SK-N-SH treated with all-trans-retinoic acid at 6 μM for 48 hours (cell line): ENCODE data around the gene ULK4.

ENCODE experiments used
- CSDC2 ChIP-seq: fragments of 250-450 bp; sonication (Bioruptor Pico); IDR thresholded peaks from 2 replicates; pipeline ENCODE4 v1.5.0; 2020; ENCODE audit warnings: mild to moderate bottlenecking, moderate library complexity
- OSR1 ChIP-seq: fragments of 250-450 bp; sonication (Bioruptor Pico); IDR thresholded peaks from 2 replicates; pipeline ENCODE4 v1.8.0; 2022; ENCODE audit warnings: moderate library complexity, mild to moderate bottlenecking, inconsistent platforms
- PATZ1 ChIP-seq: fragments of 250-450 bp; sonication (Bioruptor Pico); IDR thresholded peaks from 2 replicates; pipeline ENCODE4 v1.8.0; 2020; ENCODE audit warnings: mild to moderate bottlenecking, moderate library complexity, borderline replicate concordance

- TF ChIP-seq PATZ1 (CRISPR knock-in tag) (no peak), OSR1 (no peak), CSDC2 (CRISPR knock-in tag) (no peak)
Observed at GRCh38 chr3:41320953-41321641, 640.8 kb downstream of the ULK4 start.
